Non-pigmented ciliary epithelial cell (primary cell): ENCODE data around the gene ABCB11.
"Not testable (repeated sequence)": the region's sequence is repeated elsewhere in the genome, so short reads cannot be mapped to it uniquely, and the experiment has no call there.

Source experiments
- DNase-seq: peaks from one replicate; pipeline ENCODE4 v3.0.0-alpha.2; 2010; ENCODE audit warnings: low read depth

Gene ABCB11

DNA sequence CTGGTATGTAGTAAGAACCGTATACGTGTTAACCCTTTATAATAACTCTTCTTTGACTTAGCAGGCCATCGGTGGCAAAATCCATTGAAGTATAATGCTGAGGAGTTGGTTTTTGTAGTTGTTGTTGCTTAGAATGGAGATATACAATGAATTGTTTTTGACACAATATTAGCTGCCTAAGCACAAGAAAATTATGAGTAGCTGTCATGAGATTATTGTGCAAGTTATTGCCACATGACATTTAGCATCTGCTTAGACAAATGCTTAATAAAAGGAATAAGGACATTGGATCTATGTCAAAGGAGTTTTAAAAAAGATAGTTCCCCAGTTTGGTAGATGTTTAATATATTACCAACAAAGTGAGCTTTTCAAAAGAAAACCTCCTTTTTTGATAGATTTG lies 59.9 kb downstream of the ABCB11 start:
- DNase-seq = no peak

DNA sequence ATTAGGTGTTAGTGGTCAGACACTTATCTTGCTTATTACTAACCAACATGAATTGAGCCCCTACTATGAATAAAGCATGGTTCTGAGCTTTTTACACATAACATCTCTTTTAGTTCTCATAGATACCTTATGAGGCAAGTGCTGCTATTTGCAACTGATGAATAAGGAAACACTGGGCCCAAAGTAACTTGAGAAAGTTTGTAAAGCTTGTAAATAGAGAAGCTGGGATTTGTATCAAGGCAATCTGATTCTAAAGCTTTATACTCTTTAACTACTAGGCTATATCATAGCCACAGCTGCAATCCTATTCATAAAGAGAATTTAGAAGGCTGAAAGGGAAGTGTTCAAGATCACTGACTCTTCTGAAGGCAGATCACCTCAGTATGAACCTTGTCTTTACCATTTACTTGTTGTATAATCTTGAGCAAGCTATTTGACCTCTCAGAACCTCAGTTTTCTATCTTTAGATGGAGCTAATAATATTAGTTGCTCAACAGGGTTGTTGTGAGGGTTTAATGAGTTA lies 60.4 kb downstream of the ABCB11 start:
- DNase-seq = no peak

DNA sequence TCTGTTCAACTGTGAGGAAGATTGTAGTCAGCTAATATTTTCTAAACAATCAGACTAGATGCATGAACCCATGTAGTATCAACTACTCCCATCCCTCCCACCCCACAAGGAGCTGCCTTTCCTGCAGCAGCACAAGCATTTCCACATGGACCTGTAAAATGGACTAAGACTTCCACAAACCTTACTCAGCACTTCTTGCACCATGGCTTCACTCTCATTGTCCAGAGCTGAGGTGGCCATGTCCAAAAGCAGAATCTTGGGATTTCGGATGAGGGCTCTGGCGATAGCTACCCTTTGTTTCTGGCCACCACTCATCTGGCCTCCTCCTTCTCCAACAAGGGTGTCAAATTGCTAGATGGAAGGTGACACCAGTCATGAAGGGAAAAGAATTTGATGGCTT lies 61.3 kb downstream of the ABCB11 start:
- DNase-seq = no peak

DNA sequence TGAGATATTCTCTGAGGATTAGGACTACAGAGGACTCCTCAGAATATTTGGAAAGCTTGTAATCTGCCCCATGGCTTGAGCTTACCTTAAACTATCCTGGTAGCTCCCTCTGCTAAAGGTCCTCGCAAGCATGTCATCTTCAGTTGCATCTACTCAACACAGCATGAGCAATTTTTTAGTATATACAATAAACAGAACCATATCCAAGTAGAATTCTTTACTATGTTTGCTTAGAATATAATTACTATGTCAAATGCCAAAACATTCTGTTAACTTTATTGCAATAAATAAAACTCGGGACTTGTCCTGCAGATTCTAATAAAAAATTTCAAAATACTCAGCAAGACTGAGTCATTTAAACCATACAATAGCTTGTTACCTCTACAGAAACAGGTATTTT lies 62.8 kb downstream of the ABCB11 start:
- no peak for DNase-seq

DNA sequence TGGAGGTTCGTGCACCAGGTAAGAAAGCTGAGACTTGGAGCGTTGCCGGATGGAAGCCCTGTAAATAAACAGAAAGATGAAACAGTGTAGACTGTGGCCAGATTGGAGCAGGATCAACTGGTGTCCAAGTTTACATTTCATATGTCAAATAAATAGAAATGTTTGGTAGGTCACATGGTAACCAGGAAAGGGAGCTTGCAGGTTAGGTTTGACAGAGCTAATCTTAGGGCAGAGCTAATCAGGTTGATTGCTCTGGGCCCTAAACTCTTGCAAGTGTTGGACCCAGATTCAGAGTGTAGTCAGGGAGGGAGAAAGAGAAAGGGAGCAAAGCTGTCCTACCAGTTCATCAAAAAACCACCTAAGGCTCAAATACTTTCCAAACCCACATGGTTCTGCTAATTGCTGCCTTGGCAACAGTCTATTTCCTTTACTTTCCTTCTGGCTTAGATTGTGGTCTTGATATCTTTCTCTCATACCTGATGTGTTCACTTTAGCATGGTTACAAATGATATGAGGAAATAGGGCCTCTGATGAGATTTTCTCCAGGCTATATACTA lies 66.8 kb downstream of the ABCB11 start:
- no peak for DNase-seq

DNA sequence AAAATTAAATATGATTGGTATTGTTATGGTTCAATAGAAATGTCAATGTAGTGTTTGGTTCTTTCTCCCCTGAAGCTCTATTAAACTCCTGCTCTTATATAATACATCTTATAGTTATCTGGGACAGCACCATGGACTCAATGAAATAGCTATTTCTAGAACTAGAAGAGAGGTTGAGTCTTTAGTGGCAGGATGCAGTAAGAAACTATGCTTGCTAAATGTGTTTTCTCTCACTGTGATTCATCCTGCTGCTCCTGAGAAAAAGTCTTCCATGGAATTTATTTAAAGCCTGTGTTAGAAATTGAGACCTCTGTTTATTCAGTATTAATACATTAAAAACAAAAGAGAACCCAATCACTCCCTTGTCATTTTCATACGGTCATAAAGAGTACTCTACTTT lies 68.5 kb downstream of the ABCB11 start:
- DNase-seq = no peak

DNA sequence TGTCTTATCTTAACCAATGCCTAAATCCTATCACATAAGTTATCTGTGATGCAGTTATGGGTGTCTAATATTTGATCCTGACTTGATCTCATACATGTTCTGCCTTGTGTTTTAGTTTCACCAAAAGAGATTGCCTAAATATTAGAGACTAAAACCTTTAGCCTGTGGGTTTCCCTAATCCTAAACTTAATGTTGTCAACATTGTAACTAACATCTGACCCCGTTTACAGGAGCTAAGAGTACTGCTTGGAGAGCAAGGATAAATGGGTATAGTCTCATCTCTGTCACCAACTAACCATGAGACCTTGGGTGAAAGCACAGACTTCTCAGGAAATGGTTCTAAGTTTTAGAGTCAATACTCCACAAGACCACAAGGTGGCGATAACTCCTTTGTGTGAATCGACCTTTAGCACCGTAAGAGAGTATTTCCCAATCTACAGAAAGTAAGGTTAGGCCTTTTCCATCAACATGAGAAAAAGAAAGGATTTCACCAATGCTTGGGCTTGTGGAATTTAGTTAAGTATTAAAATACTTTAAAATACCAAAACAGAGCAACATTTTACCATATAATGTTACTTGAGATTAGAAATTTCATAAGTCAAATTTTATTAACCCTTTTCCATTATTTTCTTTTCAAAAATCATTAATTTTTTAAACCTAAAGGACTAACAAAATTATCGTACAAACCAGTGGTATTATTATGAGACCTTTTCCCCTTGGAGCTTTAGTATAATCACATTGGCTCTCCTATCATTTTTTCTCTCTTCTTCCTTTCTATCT lies 69.5 kb downstream of the ABCB11 start:
- DNase-seq = peak; percentile 54

DNA sequence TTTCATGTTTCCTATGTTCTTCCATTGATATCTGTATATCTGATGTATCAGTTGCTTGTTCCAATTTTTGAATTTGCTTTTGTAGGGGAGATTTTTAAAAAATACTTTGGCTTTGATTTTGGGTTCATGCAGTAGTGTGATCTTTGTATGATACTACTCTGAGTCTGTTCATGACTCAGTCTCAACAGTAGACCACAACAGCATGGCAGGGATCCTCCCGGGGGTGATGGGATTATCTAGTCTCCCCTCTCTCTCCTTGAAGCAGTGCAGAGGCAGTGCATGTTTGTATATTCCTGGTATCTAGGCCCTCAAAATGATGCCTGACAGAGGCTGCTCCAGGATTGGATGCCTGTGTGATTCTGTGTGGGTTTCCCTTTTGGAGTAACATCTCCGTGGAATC lies 74.7 kb downstream of the ABCB11 start:
- DNase-seq = no peak

DNA sequence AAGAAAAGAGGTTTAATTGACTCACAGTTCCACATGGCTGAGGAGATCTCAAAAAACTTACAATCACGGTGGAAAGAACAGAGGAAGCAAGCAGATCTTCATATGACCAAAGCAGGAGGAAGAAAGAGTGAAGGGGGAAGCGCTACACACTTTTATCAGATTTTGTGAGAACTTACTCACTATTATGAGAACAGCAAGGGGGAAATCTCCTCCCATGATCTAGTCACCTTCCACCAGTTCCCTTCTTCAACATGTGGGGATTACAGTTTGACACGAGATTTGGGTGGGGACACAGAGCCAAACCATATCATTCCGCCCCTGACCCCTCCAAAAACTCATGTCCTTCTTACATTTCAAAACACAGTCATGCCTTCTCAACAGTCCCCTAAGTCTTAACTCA lies 75.8 kb downstream of the ABCB11 start:
- no peak for DNase-seq

DNA sequence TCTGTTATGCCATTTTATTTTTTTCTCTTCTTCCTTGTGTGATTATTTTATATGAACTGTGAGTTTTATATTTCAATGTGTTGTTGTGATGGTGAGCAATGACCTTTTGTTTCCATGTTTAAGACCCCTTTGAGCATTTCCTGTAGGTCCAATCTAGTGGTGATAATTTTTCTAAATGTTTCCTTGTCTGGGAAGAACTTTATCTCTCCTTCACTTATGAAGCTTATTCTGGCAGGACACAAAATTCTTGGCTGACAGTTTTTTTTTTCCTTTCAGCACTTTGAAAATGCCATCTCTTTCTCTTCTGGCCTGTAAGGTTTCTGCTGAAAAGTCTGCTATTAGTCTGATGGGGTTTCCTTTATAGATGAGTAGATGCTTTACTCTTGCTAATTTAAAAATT lies 76.9 kb downstream of the ABCB11 start:
- no peak for DNase-seq

DNA sequence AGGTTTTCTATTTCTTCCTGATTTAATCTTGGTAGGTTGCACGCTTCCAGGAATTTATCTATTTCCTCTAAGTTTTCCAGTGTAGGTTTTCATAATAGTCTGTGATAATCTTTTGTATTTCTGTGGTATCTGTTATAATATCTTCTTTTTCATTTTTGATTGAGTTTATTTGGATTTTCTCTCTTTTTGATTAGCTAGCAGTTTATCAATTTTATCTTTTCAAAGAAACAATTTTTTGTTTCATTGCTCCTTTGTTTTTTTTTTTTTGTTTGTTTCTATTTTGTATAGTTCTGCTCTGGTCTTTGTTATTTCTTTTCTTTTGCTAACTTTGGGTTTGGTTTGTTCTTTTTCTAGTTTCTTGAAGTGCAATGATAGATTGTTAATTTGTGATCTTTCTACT lies 78.7 kb downstream of the ABCB11 start:
- DNase-seq = no peak

DNA sequence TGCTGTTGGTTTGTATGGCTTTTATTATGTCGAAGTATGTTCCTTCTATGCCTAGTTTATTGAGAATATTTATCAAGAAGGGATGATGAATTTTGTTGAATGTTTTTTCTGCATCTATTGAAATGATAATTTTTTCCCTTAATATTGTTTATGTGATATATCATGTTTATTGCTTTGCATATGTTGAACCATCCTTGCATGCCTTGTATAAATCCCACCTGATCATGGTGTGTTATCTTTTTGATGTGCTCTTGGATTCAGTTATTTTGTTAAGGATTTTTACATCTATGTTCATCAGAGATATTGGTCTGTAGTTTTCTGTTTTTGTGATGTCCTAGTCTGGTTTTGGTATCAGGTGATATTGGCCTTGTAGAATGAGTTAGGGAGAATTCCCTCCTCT lies 79.3 kb downstream of the ABCB11 start:
- no peak for DNase-seq

DNA sequence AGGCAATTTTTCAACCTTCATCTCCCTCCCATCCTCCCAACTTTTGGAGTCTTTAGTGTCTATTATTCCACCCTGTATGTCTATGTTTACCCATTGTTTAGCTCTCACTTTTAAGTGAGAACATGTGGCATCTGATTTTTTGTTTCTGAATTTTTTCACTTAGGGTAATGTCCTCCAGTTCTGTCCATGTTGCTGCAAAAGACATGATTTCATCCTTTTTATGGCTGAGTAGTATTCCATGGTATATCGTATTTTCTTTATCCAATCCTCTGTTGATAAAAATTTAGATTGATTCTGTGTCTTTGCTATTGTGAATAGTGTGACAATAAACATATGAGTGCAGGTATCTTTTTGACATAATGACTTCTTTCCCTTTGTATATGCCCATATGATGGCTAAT lies 81.8 kb downstream of the ABCB11 start:
- DNase-seq = no peak

DNA sequence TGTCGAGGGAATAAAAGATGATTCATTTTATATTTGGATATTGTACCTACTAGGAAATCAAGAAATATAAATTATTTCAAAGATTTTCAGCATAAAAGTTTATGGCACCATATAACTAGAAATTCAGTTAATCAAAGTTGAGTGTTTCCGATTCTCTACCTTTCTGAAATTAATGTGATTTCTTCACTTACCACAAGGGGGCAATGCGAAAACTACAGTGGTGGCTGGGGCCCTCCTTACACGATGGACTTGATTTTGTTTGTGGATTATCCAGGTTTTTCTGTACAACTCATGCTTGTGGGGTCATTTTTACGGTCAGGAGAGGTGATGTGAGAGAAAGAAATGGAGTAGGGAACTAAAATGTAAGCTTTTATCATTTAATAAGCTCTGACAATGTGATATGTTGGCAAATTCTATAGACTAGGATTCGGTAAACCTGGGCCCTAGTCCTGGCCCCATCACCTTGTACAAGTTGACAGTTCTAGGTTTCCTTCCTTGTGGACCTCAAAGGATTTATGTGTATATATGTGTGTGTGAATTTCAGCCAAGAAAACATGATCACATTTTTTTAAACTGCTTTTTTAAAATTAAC lies 82.4 kb downstream of the ABCB11 start:
- DNase-seq = no peak

DNA sequence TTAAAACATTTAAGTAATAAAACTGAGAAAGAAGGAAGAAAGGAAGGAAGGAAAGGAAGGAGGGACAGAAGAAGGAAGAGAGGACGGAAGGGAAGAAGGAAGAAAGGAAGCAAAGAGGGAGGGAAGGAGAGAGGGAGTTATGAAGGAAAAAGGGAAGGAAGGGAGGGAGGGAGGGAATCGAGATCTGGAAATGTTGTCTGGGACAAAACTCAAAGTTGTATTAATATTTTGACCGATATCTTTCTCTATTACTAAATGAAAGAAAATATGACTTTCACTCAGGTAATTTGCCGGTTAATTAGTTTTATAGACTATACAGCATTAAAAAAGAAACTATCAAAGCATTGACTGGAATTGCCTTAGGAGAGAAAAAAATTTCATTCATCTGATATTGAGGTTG lies 85.6 kb downstream of the ABCB11 start:
- DNase-seq = no peak

DNA sequence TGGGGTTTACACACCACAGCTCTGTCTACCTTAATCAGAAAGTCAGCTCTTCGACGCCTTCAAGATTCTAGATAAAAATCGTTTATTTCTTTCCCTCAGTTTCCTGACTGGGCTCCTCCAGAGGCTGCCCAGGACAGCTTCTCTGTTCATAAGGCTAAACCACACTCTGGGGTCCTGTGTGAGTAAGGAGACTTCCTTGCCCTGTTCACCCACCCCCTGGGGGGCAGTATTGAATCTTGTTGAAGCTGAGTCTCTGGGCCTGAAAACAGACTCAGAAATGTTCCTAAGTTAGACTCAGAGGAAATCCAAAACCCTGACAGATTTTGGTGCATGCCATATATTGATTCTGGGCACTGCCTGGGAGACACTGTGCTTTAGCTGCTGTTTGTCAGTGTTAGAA lies 87.1 kb downstream of the ABCB11 start:
- no peak for DNase-seq

DNA sequence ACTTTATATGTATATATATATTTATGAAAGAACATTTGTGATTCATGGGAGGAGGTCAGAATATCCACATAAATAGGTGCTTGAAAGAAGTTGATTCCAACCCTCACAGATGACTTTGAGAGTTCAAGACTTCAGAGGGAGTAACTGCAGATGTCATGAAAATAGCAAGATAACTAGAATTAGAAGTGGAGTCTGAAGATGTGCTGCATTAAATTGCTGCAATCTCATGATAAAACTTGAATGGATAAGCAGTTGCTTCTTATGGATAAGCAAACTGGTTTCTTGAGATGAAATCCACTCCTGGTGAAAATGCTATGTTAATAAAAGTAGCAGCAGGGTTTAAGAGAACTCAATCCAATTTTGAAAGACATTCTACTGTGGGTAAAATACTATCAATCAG lies 89.8 kb downstream of the ABCB11 start:
- DNase-seq = no peak

DNA sequence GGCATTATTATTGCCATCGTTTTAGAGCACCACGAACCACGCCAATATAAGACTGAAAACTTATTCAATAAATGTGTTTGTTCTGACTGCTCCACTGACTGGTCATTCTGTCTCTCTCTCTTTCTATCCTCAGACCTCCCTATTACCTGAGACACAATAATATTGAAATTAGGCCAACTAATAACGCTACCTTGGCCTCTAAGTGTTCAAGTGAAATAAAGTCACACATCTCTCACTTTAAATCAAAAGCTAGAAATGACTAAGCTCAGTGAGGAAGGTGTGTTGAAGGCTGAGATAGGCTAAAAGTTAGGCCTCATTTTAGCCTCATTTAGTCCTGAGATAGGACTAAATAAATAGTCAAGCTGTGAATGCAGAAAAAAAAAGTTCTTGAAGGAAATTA lies 91.2 kb downstream of the ABCB11 start:
- no peak for DNase-seq

DNA sequence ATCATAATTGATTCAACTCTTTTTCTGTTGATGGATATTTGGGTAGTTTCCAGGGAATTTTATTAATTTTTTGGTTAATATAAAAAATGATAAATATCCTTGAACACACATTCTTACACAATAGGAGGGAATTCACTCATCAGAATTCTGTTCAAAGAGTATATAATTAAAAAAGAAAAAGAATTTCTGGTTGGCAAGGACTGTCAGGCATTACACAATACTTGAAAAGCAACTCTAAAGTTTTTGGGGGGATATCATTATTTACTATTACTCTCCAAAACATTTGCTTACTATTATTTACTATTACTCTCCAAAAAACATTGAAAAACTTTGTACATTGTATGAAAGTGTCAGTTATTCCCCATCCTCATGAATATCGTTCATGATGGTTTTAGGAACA lies 92.1 kb downstream of the ABCB11 start:
- no peak for DNase-seq

DNA sequence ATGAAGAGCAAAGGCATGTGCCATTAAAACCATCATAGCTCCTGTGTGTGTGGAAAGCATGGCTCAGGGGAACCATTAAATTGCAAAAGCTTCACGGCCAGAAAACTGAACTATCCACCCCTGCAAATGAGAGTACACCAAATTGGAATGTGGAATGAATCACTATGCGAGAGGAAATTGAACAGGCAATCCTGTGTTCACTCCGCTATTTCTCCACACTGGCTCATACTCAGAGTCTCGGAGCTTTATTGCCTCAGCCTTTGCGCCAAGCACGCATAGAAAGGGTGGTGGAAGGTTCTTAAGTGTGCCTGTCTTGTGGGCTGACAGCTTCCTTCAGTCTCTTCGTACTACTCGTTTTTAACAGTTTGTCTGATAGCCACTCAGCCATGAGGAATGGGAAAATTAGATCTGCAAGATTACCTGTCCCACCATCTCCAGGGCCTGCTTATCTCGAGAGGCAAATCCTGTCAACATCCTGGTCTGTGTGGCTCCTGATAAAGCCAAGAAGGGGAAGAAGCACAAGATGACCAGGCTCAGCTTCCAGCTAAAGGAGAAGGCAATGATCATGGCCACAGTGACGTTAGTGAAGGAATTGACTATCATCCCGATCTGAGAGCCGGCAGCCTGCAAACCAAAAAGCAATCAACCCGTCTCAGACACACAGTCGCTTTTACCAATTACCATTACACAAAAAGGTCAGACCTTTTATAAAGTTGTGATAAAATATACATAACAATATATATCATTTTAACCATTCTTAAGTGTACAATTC lies 95.1 kb downstream of the ABCB11 start:
- peak; percentile 22 for DNase-seq

DNA sequence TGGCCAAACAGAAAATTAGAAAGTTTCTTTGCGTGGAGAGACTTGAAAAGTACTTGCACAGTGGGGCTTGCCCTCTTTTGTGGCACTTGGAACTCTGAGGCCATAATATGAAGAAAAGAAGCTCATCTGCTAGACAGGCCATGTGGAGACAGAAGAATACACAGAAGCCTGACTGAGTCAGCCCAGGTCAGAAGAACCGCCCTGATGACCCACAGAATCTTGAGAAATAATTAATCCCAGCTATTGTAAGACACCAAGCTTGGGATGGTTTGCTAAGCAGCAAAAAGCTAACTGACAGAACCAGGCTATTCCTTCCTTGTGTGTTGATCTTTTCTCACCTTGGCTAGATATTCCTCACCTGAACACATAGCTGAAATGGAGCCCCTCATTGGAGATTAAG lies 96.3 kb downstream of the ABCB11 start:
- no peak for DNase-seq

DNA sequence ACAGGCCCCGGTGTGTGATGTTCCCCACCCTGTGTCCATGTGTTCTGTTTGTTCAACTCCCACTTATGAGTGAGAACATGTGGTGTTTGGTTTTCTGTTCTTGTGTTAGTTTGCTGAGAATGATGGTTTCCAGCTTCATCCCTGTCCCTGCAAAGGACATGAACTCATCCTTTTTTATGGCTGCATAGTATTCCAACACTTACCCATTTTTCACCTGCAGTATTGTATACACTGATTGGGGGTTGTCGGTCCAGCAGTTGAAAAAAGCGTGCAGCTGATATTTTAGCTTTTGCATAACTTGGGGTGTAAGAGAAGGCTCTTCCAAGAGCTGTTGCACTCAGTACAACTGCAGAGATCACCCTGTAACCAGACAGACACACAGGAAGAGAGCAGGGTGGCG lies 99.0 kb downstream of the ABCB11 start:
- DNase-seq = not testable (repeated sequence)

DNA sequence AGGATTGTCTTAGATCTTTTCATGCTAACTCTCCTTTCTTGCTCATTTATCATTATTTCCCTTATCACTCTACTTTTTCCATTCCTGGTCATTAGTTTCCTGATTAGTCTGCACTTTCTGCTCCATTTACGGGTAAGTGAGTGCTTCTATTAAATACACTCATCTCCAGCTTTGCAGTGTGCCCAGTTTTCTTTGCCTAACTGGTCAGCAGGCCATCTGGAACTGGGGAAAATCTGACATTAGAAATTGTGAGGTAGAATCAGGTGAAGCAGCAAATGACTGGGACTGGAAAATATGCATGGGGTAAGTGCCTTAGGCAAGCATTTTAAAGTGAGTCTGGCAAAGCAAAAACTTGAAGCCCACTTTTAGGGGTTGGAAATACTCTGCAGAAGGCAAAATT lies 100.9 kb downstream of the ABCB11 start:
- no peak for DNase-seq
